GM12872 (cell line): ENCODE data around the gene AOAH.

Source experiments
- CTCF ChIP-seq: IDR thresholded peaks from 3 replicates; pipeline ENCODE4 v1.5.1; 2011; ENCODE audit warnings: low read depth, mild to moderate bottlenecking, low read length, moderate library complexity; ENCODE audit not compliant: insufficient read depth

AOAH gene

DNA sequence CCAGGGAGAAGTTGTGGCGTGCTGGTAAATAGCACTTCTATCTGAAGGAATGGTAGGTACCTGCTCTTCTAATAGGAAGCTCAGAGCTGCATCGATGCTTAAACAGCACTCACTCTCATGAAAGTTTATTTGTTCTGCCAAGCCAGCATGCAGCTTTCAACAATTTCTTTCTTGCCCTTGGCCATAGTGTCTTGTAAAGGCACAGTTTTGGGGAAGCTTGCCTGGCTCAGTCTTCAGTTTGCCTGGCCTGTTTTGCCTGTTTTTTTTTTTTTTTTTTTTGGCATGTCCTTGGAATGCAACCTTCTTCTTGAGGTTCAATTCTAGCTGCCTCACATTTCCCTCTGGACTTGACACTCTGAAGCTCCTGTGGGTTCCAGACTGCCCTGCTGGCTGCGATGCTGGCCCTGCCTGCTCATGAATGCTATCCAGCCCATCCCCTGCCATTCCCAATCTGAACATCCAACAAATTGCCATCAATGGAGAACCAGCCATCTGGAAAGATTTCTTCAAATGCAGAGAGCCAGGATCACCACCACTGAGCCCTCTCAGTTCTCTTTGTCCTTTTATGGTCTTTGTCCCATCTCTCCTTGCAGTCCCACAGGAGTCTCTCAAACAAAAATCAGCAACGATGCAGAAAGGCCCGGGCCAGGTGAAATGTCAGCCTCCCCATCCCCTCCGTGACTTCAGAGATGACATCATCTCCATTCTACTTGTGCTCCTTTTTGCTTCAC lies 200.8 kb downstream of the AOAH start:
- no peak for TF ChIP-seq CTCF

- no peak for TF ChIP-seq CTCF
Measured at GRCh38 chr7:36522453-36523007, 201.8 kb downstream of the AOAH start.

DNA sequence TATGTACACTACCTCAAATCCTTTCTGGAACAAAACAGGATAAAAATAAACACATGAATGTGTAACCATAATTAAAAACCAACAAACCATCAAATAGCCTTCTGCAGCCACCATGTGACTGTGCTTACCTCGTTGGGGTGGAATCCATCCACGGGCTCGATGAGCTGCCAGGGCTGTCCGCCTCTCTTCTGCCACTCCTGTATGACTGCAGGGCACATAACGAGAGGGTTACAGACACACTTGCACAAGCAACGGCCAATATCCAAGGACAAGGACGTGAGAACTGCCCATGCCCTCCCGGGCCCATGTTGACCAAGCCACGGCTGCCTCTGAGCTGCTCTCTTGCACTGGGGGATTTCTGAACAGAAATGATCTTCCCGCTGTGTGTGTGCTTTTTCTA lies 202.4 kb downstream of the AOAH start:
- no peak for TF ChIP-seq CTCF

DNA sequence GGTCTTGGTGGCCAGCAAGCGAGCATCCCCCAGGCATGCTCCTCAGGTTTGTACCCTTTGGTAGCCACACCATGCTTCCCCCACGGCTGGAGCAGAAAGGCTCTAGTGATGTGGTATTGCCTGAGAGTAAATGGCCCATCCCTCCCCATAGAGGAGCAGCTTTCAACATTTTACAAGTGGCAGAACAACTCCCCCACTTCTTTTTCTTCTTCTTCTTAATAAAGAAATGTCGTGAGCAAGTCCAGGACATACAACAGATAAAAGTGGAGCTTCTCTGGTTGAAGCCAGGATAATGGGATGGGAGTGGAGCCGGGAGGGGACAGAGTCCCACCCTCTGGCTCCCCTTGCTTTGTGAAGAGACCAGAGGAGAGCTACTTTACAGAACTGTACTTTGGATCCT lies 203.2 kb downstream of the AOAH start:
- TF ChIP-seq CTCF, result no peak

DNA sequence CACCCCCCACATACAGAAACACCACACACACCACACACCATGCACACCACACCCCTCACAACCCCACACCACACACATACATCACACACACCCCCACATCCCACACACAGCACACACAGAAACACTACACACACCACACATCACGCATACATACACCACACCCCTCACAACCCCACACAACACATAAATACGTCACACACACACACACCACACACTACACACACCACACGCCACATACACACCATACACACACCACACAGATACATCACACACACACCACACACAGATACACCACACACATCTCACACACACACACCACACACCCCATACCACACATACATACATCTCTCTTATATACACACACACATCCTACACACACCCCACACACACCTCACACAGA lies 208.4 kb downstream of the AOAH start:
- TF ChIP-seq CTCF, result no peak

DNA sequence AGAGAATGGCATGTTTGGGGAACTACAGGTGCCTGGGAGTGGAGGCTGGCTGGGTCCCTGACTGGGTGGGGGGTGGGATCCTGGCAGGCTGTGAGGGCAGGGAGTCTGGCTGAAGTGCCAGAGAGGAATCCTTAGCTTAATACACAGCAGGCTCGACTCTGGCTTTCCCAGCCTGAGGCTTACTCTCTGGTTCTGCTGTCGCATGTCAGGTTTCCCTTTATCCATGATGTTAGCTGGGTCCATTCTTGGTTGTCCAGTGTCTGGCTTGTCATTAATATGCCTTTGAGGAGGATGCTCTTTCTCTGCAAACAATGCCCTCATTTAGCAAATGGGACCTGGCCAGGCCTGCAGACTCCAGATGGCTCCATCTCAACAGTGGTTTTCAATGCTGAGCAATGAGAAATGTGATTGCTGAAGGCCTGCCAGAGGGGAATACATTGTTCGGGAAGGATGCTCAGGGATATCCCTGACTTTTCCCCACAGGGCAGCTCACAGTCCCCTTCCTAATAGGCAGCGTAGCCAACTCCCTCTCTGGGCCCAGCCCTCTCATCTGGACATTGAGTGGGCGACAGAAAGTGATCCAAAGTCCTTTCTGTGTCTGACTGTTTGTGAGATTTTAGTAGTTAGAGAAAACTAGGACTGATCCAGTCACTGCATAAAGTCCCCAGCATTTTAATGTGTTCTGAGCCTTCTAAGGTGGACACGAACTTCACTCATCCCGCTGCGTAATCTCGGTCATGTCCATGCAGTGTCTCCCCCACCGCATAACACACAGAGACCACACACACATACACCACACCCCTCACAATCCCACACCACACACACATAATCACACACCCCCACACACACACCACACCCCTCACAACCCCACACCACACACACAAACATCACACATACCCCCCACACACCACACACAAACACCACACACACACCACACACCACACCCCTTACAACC lies 209.7 kb downstream of the AOAH start:
- TF ChIP-seq CTCF, result no peak

- no peak for TF ChIP-seq CTCF
Measured at GRCh38 chr7:36513393-36513792, 210.9 kb downstream of the AOAH start.
